Measurements from ENCODE around the gene GNB1. TPM values are rescaled to one million over a fixed set of nuclear protein-coding genes. Genes with fewer than 3 reads are reported as not detected.
"Not testable (repeated sequence)": the region's sequence is repeated elsewhere in the genome, so short reads cannot be mapped to it uniquely, and the experiment has no call there.

GNB1 gene
- total RNA-seq, 1 donor from 2014 or later: 97.3 TPM

DNA sequence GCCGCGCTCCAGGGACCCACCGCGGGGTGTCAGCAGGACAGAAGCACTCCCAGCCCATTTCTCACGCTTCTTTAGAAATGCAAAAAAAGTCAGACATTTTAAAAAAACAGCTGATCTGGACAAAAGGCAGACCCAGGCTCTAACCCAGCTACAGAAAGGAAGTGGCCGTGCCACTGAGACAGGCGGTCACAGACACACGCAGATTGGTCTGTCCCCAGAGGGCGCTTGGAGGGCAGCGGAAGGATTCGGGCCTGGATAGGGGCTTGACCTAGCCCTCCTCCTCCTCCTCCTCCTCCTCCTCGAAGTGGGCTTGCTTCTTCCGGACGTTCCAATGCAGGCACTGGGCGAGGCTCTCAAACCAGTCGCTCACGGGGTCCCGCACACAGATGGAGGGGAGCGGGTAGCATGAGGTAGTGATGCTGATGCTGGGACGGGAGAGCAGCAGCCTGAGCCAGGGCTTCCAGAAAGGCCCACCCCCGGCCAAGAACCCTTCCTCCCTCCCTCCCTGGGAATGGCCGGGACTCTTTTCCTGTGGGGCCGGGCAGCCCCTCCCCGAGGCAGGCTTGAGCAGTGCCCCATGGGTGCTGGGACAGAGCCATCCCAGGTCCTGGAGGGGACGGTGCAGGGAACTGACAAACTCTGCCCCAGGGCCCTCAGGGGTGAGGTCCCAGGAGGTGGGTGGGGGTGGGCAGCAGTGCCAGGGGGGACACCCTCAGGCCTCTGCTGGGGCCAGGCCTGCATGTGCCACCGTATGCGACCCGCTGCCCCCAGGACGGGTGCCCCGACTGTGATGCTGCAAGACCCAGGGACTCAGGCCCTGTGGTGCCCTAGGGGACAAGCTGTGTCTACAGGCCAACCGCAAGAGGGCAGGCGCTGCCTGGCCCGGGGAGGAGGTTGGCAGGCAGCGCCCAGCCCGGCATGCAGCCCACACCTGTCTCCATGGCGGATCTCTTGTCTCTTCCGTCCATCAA, 138.0 kb downstream of the GNB1 start:
- peak; percentile 74 for ATAC-seq
- DNase-seq (ENCODE audit: low spot score): no peak

DNA sequence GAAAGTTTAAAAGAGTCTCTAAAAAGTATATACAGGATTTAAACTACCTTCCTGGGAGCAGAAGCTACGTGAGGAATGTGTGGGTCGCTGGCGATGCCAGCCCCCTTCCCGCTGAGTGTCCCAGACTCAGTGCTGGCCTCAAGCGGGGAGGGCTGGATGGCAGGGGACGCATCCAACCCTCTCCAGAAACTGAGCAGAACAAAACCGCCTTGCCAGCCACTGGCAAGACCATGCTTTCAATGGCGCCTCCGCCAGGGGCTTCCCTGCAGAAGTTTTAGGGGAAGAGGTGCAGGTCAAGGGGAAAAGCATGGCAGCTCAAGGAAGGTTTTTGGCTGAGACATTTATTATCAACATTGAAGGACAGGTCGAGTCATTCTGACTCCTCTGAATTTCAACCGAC, 138.7 kb downstream of the GNB1 start:
- ATAC-seq (no peak), DNase-seq (ENCODE audit: low spot score) (no peak)

DNA sequence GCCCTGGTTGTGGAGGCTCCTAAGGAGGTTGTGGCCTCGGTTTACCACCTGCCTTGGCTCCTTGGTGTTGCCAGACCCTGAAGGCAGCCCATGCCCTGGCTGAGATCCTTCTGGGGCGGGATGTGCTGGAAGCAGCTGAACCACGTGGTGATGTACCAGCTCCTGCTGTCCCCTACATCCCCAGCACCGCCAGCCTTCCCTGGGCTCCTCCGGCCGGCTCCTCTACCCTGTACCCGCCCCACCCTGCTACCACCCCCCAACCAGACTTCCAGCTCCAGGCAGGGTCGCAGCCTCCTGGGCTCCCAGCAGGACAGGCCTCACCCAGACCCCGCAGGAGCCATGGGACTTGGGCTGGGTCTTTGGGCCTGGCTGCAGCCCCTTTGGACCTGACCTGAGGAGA, 140.9 kb downstream of the GNB1 start:
- not testable (repeated sequence) for DNase-seq (ENCODE audit: low spot score); ATAC-seq

DNA sequence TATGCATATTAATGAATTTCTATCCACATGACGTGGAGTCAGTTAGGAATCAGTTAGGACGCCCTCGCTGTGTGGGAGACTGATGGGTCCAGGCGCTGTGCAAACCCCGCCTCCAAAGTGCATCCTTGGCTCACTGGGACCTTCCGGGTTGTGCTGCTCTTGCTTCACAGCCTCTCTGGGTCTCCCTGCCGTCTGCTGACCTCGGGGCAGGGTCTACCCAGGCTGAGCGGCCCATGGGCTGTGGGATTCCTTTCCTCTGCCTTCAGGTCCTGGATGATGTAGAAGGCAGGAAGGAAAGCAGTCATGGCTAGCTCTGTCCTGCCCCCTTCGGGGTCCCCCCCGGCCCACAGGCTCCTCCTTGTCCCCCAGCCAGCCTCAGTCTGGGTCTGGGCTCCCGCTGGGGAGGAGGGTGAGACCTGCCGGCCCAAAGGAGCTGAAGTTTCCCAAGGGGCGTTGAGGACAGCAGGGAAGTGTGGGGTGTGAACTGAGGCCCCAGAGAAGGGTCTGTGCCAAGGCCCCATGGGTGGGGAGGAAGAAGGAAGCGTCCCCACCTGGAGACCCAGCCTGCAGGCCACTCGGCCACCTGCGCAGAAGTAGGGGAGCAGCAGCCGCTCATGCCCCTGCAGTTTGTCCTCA, 142.1 kb downstream of the GNB1 start:
- ATAC-seq (no peak), DNase-seq (ENCODE audit: low spot score) (no peak)

DNA sequence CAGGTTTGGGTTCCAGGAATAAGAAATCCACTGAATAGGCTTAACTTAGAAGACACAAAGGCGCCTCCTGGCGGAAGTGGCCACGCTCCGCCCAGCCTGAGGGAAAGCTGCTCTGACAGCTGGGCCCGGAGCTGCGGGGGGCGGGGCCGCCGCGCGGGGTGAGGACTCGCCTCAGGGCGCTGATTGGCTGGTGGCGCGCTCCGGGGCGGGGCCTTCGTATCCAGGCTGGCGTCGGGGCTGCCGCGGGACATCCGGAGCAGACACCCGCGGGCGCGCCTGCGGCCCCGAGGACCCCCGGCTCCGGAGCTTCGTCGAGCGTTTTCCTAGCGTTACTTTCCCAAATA, 144.3 kb downstream of the GNB1 start:
- ATAC-seq: peak; percentile 86
- not testable (repeated sequence) for DNase-seq (ENCODE audit: low spot score)

DNA sequence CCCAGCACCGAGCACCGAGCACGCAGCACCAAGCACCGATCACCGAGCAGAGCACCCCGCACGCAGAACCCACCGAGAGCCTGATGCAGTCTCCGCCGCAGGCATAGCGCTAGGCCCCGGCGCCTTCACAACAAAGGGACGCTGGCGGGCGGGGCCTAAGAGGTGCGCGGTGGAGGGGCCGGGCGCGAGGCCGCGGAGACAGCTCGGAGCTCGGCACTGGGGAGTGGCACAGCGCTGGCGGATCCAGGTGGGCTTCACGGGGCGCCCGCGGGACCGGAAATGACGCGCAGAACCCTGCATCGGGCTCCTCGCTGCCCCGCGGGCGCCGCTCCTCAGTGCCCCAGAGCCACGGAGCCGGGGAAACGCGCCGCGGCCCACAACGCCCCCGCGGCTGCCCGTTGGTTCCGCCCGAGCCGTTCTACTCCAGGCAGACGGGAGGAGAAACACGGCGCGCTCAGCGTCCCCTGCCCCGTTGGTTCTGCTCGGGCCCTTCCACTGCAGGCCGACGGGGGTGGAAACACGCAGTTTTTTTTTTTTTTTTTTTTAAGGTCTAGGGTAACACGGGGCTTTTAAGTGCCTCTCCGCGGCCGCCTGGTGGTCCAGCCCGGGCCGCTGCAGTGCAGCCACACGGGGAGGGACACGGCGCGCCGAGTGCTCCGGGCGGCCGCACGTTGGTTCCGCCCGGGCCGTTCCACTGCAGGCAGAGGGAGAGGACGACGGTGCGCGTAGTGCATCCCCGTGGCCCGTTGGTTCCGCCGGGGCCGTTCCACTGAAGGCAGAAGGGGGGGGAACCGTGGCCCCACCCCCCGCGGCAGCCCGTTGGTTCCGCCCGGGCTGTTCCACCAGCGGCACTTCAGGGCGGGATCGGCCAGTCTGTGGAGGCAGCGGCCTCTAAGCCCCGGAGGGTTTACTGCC, 145.0 kb downstream of the GNB1 start:
- DNase-seq (ENCODE audit: low spot score) (peak; percentile 87), ATAC-seq (peak; percentile 93)

DNA sequence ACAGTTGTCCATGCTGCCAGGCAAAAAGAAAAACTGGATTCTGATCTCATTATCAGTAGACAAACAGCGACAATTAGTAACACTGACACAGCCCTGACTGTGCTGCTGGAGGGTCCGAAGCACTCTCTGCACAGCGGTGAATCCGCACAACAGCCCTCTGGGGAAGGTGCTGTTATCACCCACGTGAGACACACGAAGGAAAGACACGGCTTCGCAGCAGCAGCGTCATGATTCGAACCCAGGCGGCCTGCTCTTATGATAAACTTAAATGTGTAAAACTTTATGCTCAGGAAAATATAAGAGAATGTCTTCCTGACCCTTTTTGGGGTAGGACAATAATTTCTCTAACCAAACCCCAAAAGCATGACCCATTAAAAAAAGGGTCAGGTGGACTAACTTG, 148.4 kb downstream of the GNB1 start:
- DNase-seq (ENCODE audit: low spot score): not testable (repeated sequence)

DNA sequence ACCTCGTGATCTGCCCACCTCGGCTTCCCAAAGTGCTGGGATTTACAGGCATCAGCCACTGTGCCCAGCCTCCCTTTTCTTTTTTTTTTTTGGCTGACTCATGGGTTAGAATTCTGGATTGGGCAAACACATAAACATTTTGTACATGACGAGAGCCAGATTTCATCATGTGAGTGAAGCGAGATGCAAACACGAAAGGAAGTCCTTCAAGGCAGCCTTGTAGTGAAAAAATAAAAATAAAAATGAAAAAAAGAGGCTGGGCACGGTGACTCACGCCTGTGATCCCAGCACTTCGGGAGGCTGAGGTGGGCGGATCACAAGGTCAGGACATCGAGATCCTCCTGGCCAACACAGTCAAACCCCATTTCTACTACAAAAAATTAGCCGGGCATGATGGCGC, 149.9 kb downstream of the GNB1 start:
- DNase-seq (ENCODE audit: low spot score): not testable (repeated sequence)

More for the DNA sequence above, 148.4 kb downstream of the GNB1 start:
- ATAC-seq: not testable (repeated sequence)

DNA sequence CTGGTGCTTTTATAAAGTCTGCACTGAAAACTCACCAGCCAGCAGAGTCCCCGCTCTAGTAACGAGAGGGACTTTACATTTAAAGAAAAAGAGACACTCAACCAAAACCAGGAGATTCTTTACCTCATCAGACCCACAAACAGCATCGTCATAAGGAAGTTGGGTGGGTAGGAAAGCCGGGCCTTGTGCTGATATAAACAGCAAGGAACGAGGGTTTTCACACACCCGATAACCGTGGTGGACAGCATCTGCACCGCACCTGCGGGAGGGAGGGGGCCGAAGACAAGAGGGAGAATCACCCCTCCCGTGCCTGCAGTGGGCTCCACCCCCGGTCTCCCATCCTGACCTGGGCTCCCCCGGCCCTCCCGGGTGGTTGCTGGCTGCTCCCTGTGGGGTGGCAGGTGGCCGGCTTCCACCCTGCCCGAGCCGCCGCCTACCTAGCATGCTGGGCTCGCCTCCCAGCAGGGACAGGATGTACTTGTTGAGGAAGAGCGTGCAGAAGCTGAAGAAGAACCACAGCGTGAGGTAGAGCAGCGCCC, 152.0 kb downstream of the GNB1 start:
- DNase-seq (ENCODE audit: low spot score): not testable (repeated sequence)
- peak; percentile 16 for ATAC-seq

More for the DNA sequence above, 149.9 kb downstream of the GNB1 start:
- ATAC-seq: not testable (repeated sequence)

DNA sequence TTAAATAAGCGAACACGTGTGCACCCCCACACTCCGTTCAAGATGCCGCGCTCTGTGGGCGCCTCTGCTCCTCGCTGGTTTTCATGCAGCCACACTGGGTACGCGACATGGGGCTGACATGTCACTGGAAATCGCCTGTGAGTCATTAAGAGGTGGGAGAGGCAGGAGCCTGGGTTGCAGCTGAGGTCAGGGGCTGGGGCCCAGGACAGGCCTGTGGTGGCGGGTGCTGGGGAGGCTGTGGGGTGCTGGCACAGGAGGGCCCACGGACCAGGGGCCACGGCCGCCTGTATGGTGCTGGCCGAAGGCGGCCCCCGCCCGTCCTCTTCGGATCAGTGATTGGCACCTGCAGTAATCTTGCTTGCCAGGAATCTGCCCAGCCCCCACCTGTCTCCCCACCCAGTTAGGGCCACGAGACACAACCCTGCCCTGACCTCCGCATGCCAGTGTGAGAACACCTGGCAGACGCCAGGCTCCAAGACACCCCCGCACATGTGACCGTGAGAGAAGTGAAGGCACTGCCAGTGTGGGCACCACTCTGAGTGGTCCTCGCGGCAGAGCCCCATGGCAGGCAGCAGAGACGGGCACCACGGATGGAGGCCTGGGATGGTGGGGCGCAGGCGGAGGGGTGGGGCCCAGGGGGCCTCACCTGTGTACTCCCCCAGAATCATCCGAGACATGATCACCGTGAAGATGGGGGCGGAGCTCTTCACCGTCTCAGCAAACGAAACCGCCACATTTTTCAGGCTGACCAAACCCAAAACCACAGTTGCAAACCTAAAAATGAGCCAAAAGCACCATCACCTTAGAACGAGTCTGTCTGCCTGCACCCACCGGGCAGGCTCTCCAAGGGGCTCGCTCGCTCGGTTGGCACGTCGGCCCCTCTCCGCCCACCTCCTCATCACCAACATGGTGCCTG, 153.0 kb downstream of the GNB1 start:
- ATAC-seq; DNase-seq (ENCODE audit: low spot score): not testable (repeated sequence)

Other genes with a start within 250 kb of the GNB1 start
- 8.7 TPM for gene CDK11B, start 232.1 kb downstream of the GNB1 start, total RNA-seq
- gene SLC35E2B, start 198.3 kb downstream of the GNB1 start, total RNA-seq: 18.6 TPM
- 13.6 TPM for gene CDK11A, start 166.7 kb downstream of the GNB1 start, total RNA-seq
- gene NADK, start 112.6 kb downstream of the GNB1 start, total RNA-seq: 136 TPM
- gene CALML6, start 24.2 kb upstream of the GNB1 start, total RNA-seq: 1.4 TPM
- gene TMEM52, start 28.2 kb upstream of the GNB1 start, total RNA-seq: 11.3 TPM
- 3.5 TPM for gene CFAP74, start 112.7 kb upstream of the GNB1 start, total RNA-seq
- gene GABRD, start 128.3 kb upstream of the GNB1 start, total RNA-seq: not detected
- gene PRKCZ, start 159.3 kb upstream of the GNB1 start, total RNA-seq: 22.1 TPM